ENCODE results near the gene UCHL1. TPM values are rescaled to one million over a fixed set of nuclear protein-coding genes. Genes with fewer than 3 reads are reported as not detected.

The UCHL1 gene
- total RNA-seq, 1 experiment from 2014 or later, result 1.3 TPM

DNA sequence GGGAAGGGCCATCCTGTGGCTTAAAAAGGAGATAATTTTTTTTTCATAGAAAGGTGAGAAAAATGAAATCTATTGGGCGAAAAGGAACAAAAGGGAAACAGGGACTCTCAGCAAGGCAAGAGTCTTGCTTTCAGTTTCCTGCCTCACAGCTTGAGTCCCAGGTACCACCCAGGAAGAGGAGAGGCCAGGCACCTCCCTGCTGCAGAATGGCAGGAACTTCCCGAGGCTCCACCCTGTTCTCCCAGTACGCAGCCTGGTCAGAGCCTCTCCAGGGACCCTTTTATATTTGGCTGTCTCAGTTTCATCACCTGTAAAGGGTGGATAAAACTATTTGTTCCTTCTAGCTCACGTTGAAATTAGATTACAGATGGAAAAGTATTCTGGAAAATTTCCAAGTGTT is 33.8 kb downstream of the UCHL1 start:
- no peak overlapping the region for H3K4me3 Mint-ChIP-seq (ENCODE audit: unreplicated experiment)
- TF ChIP-seq CTCF (IDR thresholded peaks at IDR 0.05; ENCODE audit: unreplicated experiment), result no peak
- no peaks in the 10 kb centered on the region for H3K27me3 Mint-ChIP-seq (ENCODE audit: insufficient read depth, unreplicated experiment)
- POLR2A ChIA-PET, result no interaction called here
- H3K9me3 Mint-ChIP-seq (ENCODE audit: unreplicated experiment), result no peaks in the 10 kb centered on the region
- intact Hi-C loops (cut with micrococcal nuclease), result no loop called here
- no peaks in the 10 kb centered on the region for H3K36me3 Mint-ChIP-seq (ENCODE audit: insufficient read depth, unreplicated experiment)
- no peak for DNase-seq (ENCODE audit: unreplicated experiment)
- no TSS peak for BruUV-seq (replicated peaks)
- CTCF ChIA-PET, result interaction anchor here (0.6 to 1.8 kb wide), 5 partner anchors 10 to 667 kb away, joined by 3 to 5 read pairs (median 5); no protein-coding TSS in a partner anchor
- H3K27ac Mint-ChIP-seq (ENCODE audit: low read depth, unreplicated experiment), result no peak overlapping the region
- H3K4me1 Mint-ChIP-seq (ENCODE audit: insufficient read depth, unreplicated experiment), result no peaks in the 10 kb centered on the region

GRCh38 chr4:41294445-41295062 is 37.8 kb downstream of the UCHL1 start:
- CTCF ChIA-PET, result interaction anchor here (0.5 to 2.2 kb wide), 11 partner anchors 11 to 593 kb away, joined by 3 to 12 read pairs (median 3); no protein-coding TSS in a partner anchor
- H3K4me3 Mint-ChIP-seq (ENCODE audit: unreplicated experiment), result no peak overlapping the region
- no peak for TF ChIP-seq CTCF (IDR thresholded peaks at IDR 0.05; ENCODE audit: unreplicated experiment)
- DNase-seq (ENCODE audit: unreplicated experiment), result no peak
- no peaks in the 10 kb centered on the region for H3K36me3 Mint-ChIP-seq (ENCODE audit: insufficient read depth, unreplicated experiment)
- peaks cover 4% of the 10 kb centered on the region for H3K4me1 Mint-ChIP-seq (ENCODE audit: insufficient read depth, unreplicated experiment)
- no TSS peak for BruUV-seq (replicated peaks)
- intact Hi-C loops (cut with micrococcal nuclease), result no loop called here
- no peaks in the 10 kb centered on the region for H3K27me3 Mint-ChIP-seq (ENCODE audit: insufficient read depth, unreplicated experiment)
- H3K27ac Mint-ChIP-seq (ENCODE audit: low read depth, unreplicated experiment), result no peak overlapping the region
- no peaks in the 10 kb centered on the region for H3K9me3 Mint-ChIP-seq (ENCODE audit: unreplicated experiment)
- POLR2A ChIA-PET, result interaction anchor here (1.0 to 1.1 kb wide), 2 partner anchors 14 to 369 kb away, joined by 3 read pairs; no protein-coding TSS in a partner anchor

DNA sequence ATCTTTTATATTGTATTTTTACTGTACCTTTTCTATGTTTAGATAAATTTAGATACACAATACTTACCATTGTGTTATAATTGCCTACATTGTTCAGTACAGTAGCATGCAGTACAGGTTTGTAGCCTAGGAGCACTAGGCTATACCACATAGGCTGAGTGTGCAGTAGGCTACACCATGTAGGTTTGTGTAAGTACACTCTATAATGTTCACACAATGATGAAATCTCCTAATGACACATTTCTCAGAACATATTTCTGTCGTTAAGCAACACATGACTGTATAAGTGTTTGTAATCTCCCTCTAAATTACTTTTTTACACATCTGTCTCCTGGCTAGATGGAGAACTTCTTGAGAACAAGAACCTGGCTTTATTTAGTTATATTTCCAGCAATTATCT is 40.3 kb downstream of the UCHL1 start:
- ChIA-PET POLR2A (no interaction called here), CTCF (interaction anchor here (0.9 kb wide), 1 partner anchor 365 kb away, joined by 3 read pairs; no protein-coding TSS in a partner anchor)
- Mint-ChIP-seq H3K27me3 (ENCODE audit: insufficient read depth, unreplicated experiment) (no peaks in the 10 kb centered on the region), H3K9me3 (ENCODE audit: unreplicated experiment) (no peaks in the 10 kb centered on the region), H3K27ac (ENCODE audit: low read depth, unreplicated experiment) (no peak overlapping the region), H3K4me1 (ENCODE audit: insufficient read depth, unreplicated experiment) (peaks cover 4% of the 10 kb centered on the region), H3K4me3 (ENCODE audit: unreplicated experiment) (no peak overlapping the region), H3K36me3 (ENCODE audit: insufficient read depth, unreplicated experiment) (no peaks in the 10 kb centered on the region)
- intact Hi-C loops (cut with micrococcal nuclease), result no loop called here
- BruUV-seq (replicated peaks), result no TSS peak
- peak; percentile 44 for DNase-seq (ENCODE audit: unreplicated experiment)
- no peak for TF ChIP-seq CTCF (IDR thresholded peaks at IDR 0.05; ENCODE audit: unreplicated experiment)

DNA sequence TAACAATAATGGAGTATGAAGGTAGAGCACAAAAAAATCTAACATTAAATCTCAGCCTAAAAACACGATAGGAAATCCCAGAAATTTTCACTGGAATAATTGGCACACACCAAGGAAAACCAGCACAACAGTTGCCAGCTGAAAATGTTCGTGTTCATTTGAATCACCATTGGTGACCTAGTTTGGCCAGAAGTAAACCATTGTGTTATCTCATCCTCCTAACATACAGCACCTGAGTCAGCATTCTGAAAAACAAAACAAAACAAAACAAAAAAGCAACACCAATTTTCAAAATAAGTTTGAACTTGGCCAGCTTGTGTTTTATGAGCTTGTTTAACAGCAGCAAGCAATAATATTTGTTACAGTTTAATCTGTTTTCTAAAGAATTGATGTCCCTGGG is 41.1 kb downstream of the UCHL1 start:
- no peak for DNase-seq (ENCODE audit: unreplicated experiment)
- no peaks in the 10 kb centered on the region for H3K36me3 Mint-ChIP-seq (ENCODE audit: insufficient read depth, unreplicated experiment)
- H3K4me1 Mint-ChIP-seq (ENCODE audit: insufficient read depth, unreplicated experiment), result peaks cover 4% of the 10 kb centered on the region
- BruUV-seq (replicated peaks), result no TSS peak
- intact Hi-C loops (cut with micrococcal nuclease), result no loop called here
- POLR2A ChIA-PET, result interaction anchor here (1.0 kb wide), 1 partner anchor 71 kb away, joined by 3 read pairs; no protein-coding TSS in a partner anchor
- CTCF ChIA-PET, result interaction anchor here (0.9 kb wide), 1 partner anchor 364 kb away, joined by 3 read pairs; no protein-coding TSS in a partner anchor
- no peaks in the 10 kb centered on the region for H3K9me3 Mint-ChIP-seq (ENCODE audit: unreplicated experiment)
- H3K27me3 Mint-ChIP-seq (ENCODE audit: insufficient read depth, unreplicated experiment), result no peaks in the 10 kb centered on the region
- TF ChIP-seq CTCF (IDR thresholded peaks at IDR 0.05; ENCODE audit: unreplicated experiment), result no peak
- no peak overlapping the region for H3K4me3 Mint-ChIP-seq (ENCODE audit: unreplicated experiment)
- H3K27ac Mint-ChIP-seq (ENCODE audit: low read depth, unreplicated experiment), result no peak overlapping the region

Measured in MCF 10A (cell line).